Effector memory CD8-positive, alpha-beta T cell (primary cell): Measurements from ENCODE around the gene XIRP2.
"Not testable (repeated sequence)": the region's sequence is repeated elsewhere in the genome, so short reads cannot be mapped to it uniquely, and the experiment has no call there.

ENCODE experiments used
- ATAC-seq: fragments of 150-1000 bp; cut with Tn5 transposase; replicated peaks from 2 replicates; pipeline ENCODE4 v1.10.0; 2021; ENCODE audit warnings: mild to moderate bottlenecking, moderate library complexity
- DNase-seq, 3 experiments: peaks; one replicate each; pipeline ENCODE4 v3.0.0; 2021
- H3K27ac Mint-ChIP-seq, 2 donors: one replicate each; pipeline ENCODE4 v1.8.0; 2022; ENCODE audit warnings: mild to moderate bottlenecking in 2 of 2, mixed read lengths in 2 of 2, moderate library complexity in 2 of 2
- H3K27me3 Mint-ChIP-seq, 2 donors: one replicate each; pipeline ENCODE4 v1.8.0; 2022; ENCODE audit warnings: mixed read lengths in 2 of 2
- H3K36me3 Mint-ChIP-seq: one replicate; pipeline ENCODE4 v1.8.0; 2022; ENCODE audit warnings: mild to moderate bottlenecking, moderate library complexity, mixed read lengths; ENCODE audit not compliant: insufficient read depth
- H3K4me1 Mint-ChIP-seq, 2 donors: one replicate each; pipeline ENCODE4 v1.8.0; 2022; ENCODE audit warnings: low read depth in 2 of 2, mixed read lengths in 2 of 2
- H3K4me3 Mint-ChIP-seq, 2 donors: one replicate each; pipeline ENCODE4 v1.8.0; 2022; ENCODE audit warnings: mild to moderate bottlenecking in 2 of 2, mixed read lengths in 2 of 2, moderate library complexity in 2 of 2
- H3K9me3 Mint-ChIP-seq, 2 donors: one replicate each; pipeline ENCODE4 v1.8.0; 2022; ENCODE audit warnings: mixed read lengths in 2 of 2

The XIRP2 gene

DNA sequence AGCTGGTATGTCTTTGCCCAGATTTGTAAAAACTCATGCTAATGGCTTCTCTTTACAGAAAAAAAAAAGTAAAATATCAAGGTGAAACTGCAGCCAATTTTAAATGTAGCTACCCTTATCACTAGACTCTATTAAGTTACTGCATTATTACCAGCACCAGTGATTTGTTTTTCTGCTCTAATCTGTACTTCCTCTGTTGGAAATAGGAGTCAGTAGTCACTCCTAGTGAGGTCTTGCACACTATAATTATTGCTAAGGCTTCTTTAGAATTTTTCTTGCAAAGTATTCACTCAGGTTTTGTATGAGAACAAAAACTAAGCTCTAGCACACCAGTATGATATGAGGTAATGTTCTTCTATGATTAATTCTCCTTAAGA lies 215.5 kb downstream of the XIRP2 start:
- no peak for ATAC-seq

GRCh38 chr2:167104691-167105090 lies 216.4 kb downstream of the XIRP2 start:
- H3K4me3 Mint-ChIP-seq: no peak overlapping the region
- no peaks in the 10 kb centered on the region for H3K36me3 Mint-ChIP-seq
- no peak overlapping the region for H3K27ac Mint-ChIP-seq
- no peak for ATAC-seq
- H3K27me3 Mint-ChIP-seq: no peaks in the 10 kb centered on the region
- H3K9me3 Mint-ChIP-seq: peaks cover 5 to 7% of the 10 kb centered on the region in 2 donors
- DNase-seq: no peak
- no peaks in the 10 kb centered on the region for H3K4me1 Mint-ChIP-seq

More for the DNA sequence above, 215.5 kb downstream of the XIRP2 start:
- no peak for DNase-seq
- Mint-ChIP-seq H3K36me3 (no peaks in the 10 kb centered on the region), H3K9me3 (peaks cover 0 to 5% of the 10 kb centered on the region in 2 donors), H3K4me1 (no peaks in the 10 kb centered on the region), H3K27ac (no peak overlapping the region), H3K27me3 (no peaks in the 10 kb centered on the region), H3K4me3 (no peak overlapping the region)

GRCh38 chr2:167109682-167110081 lies 221.4 kb downstream of the XIRP2 start:
- not testable (repeated sequence) for H3K4me3 Mint-ChIP-seq, H3K4me1 Mint-ChIP-seq, H3K27ac Mint-ChIP-seq, H3K36me3 Mint-ChIP-seq, DNase-seq, ATAC-seq, H3K27me3 Mint-ChIP-seq
- H3K9me3 Mint-ChIP-seq: peaks cover 4 to 30% of the 10 kb centered on the region in 2 donors

DNA sequence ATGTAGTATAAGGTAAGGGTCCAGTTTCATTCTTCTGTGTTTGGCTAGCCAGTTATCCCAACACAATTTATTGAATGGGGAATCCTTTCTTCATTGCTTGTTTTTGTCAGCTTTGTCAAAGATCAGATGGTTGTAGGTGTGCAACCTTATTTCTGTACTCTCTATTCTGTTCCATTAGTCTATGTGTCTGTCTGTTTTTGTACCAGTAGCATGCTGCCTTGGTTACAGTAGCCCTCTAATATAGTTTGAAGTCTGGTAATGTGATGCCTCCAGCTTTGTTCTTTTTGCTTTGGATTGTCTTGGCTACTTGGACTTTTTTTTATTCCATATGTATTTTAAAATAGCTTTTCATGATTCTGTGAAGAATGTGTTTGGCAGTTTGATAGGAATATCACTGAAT lies 222.1 kb downstream of the XIRP2 start:
- peaks cover 3 to 30% of the 10 kb centered on the region in 2 donors for H3K9me3 Mint-ChIP-seq
- no peak overlapping the region for H3K4me3 Mint-ChIP-seq
- DNase-seq: no peak
- H3K4me1 Mint-ChIP-seq: no peaks in the 10 kb centered on the region
- H3K36me3 Mint-ChIP-seq: peaks cover 3% of the 10 kb centered on the region
- no peak for ATAC-seq
- no peak overlapping the region for H3K27ac Mint-ChIP-seq
- H3K27me3 Mint-ChIP-seq: no peaks in the 10 kb centered on the region

GRCh38 chr2:167114018-167114417 lies 225.7 kb downstream of the XIRP2 start:
- Mint-ChIP-seq H3K27me3 (no peaks in the 10 kb centered on the region), H3K4me3 (no peak overlapping the region), H3K9me3 (peaks cover 7 to 28% of the 10 kb centered on the region in 2 donors), H3K27ac (no peak overlapping the region), H3K36me3 (peaks cover 3% of the 10 kb centered on the region), H3K4me1 (no peaks in the 10 kb centered on the region)
- ATAC-seq (no peak), DNase-seq (no peak)

DNA sequence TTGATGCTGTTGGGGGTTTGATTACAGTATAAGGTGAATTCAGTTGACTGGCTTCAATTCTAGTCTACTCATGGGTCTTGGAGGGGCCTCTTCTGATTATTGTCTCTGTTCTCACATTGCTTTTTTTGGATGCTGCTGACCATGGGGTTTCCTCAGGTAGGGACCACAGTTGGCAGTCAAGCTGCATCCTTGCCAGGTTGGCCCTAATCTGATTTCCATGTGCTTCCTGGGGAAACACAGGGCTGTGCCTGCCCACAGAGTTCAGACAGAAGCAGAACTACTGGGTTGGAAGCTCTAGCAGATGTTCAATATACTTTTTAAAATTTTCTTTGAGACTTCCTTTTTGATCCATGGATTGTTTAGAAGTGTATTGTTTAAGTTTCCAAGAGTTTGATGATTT lies 227.3 kb downstream of the XIRP2 start:
- Mint-ChIP-seq H3K27ac (no peak overlapping the region), H3K9me3 (peaks cover 7 to 23% of the 10 kb centered on the region in 2 donors), H3K27me3 (no peaks in the 10 kb centered on the region), H3K4me1 (no peaks in the 10 kb centered on the region), H3K36me3 (no peaks in the 10 kb centered on the region), H3K4me3 (no peak overlapping the region)
- ATAC-seq (no peak), DNase-seq (no peak)

DNA sequence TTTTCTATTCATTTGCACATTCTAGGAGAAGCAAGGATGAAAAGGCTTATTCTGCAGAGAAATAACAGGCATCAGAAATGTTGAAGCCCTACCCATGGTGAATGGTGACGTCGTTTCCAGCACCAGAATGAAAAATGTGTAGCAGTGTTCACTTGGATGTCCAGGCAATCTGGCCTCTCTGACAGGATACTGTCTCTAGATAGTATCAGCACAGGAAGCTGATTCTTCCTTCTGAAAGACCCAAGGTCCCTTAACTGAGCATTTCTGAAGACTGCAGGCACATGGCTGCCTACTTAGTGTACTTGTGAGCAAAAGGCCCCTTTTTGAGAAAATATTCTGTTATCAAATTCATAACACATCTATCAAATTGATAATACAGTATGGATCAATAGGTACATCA lies 234.1 kb downstream of the XIRP2 start:
- Mint-ChIP-seq H3K27me3 (no peaks in the 10 kb centered on the region), H3K27ac (no peak overlapping the region), H3K4me1 (no peaks in the 10 kb centered on the region), H3K4me3 (no peak overlapping the region), H3K36me3 (no peaks in the 10 kb centered on the region), H3K9me3 (peaks cover 0 to 3% of the 10 kb centered on the region in 2 donors)
- ATAC-seq (no peak), DNase-seq (no peak)

DNA sequence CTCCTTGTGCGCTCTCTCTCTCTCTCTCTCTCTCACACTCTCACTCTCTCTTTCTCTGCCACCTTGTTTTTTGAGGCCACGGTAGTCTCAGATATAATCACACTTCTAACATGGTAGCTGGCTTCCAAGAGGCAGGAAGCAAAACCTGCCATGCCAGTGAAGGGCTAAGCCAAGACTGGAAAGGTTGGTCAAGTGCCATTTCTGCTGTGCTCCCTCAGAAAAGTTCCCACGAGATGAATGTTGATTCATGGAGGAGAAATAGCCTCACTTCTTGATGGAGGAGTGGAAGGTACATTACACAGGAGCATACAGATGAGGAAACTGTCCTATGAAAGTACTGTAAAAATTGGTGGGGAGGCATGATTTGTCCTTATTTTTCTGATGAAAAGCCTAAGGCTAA lies 237.9 kb downstream of the XIRP2 start:
- H3K9me3 Mint-ChIP-seq: no peaks in the 10 kb centered on the region
- no peak for ATAC-seq
- H3K4me1 Mint-ChIP-seq: no peaks in the 10 kb centered on the region
- H3K36me3 Mint-ChIP-seq: no peaks in the 10 kb centered on the region
- H3K27me3 Mint-ChIP-seq: no peaks in the 10 kb centered on the region
- H3K4me3 Mint-ChIP-seq: no peak overlapping the region
- no peak overlapping the region for H3K27ac Mint-ChIP-seq
- no peak for DNase-seq

DNA sequence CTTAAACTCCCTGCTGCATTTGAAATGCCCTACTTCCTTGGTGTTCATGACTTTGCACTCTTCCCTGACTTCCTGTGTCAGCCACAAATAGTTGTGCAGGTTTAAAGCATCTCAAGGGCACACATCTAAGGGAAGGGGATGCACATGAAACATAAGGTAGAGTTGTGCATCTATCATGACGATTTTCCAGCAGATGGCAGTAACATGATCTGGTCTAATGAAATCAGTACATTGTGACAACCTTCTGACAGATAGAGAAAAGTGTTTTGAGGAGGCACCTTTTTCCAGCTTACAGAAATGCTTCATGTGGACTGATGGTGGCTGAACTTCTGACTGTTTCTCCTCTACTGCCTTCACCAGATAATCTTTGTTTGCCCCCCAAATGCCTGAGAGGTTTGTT lies 238.9 kb downstream of the XIRP2 start:
- Mint-ChIP-seq H3K4me1 (no peaks in the 10 kb centered on the region), H3K4me3 (no peak overlapping the region), H3K27ac (no peak overlapping the region), H3K27me3 (no peaks in the 10 kb centered on the region), H3K9me3 (no peaks in the 10 kb centered on the region), H3K36me3 (no peaks in the 10 kb centered on the region)
- ATAC-seq: no peak
- no peak for DNase-seq

DNA sequence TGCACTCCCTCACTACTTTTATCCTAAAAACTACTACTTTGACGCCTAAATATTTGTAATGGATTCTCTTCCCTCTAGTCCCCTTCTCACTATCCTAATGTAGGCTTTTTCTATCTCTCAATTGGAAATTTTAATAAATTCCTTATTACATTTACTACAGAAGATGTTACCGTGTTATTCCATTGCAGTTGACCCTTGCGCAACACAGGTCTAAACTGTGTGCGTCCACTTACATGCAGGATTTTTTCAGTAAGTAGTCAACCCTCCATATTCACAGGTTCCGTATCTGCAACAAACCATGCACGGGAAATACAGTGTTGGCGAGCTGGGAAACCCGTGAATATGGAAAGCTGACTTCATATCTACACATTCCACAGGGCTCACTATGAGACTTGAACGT lies 239.8 kb downstream of the XIRP2 start:
- no peaks in the 10 kb centered on the region for H3K4me1 Mint-ChIP-seq

GRCh38 chr2:167132066-167132465 lies 243.8 kb downstream of the XIRP2 start:
- Mint-ChIP-seq H3K36me3 (no peaks in the 10 kb centered on the region), H3K4me3 (no peak overlapping the region), H3K4me1 (no peaks in the 10 kb centered on the region), H3K27ac (no peak overlapping the region), H3K27me3 (no peaks in the 10 kb centered on the region), H3K9me3 (no peaks in the 10 kb centered on the region)
- ATAC-seq: no peak
- DNase-seq: no peak

More for the DNA sequence above, 239.8 kb downstream of the XIRP2 start:
- ATAC-seq (no peak), DNase-seq (no peak)
- Mint-ChIP-seq H3K36me3 (no peaks in the 10 kb centered on the region), H3K9me3 (no peaks in the 10 kb centered on the region), H3K27me3 (no peaks in the 10 kb centered on the region), H3K4me3 (no peak overlapping the region), H3K27ac (no peak overlapping the region)

DNA sequence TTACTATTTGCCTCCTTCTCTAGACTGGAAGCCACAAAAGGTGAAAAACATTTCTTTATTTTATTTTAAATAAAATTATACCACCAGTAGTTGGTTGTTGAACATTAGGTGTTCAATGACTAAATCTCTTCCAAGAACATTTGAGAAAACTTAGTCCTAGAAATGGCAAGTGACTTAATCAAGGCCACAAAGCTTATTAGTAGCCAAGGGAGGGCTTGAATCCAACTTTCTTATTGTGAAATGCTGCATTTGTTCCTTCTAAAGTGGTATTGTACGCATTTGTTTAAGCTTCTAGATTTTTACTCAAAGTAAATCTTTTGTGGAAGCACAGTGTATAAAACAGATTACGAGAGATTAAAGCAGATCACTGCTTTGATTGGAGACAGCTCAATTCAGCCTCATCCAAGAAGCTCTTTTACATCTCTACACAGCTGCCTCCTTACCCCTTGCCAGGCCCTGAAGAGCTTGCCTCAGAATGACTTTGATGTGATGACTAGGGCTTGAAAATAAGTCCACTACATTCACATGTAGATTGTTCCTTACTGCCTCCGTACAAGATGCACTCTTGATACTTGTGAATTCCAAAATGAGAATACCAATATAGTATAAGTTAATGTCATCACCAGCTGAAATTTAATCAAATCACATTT lies 244.8 kb downstream of the XIRP2 start:
- DNase-seq (no peak), ATAC-seq (no peak)
- Mint-ChIP-seq H3K4me1 (no peaks in the 10 kb centered on the region), H3K27me3 (no peaks in the 10 kb centered on the region), H3K4me3 (no peak overlapping the region), H3K9me3 (no peaks in the 10 kb centered on the region), H3K27ac (no peak overlapping the region), H3K36me3 (no peaks in the 10 kb centered on the region)

GRCh38 chr2:167133614-167134013 lies 245.3 kb downstream of the XIRP2 start:
- H3K9me3 Mint-ChIP-seq: peaks cover 0 to 1% of the 10 kb centered on the region in 2 donors
- no peak overlapping the region for H3K4me3 Mint-ChIP-seq
- no peaks in the 10 kb centered on the region for H3K4me1 Mint-ChIP-seq
- H3K27ac Mint-ChIP-seq: no peak overlapping the region
- no peaks in the 10 kb centered on the region for H3K27me3 Mint-ChIP-seq
- ATAC-seq: no peak
- no peaks in the 10 kb centered on the region for H3K36me3 Mint-ChIP-seq
- DNase-seq: no peak

DNA sequence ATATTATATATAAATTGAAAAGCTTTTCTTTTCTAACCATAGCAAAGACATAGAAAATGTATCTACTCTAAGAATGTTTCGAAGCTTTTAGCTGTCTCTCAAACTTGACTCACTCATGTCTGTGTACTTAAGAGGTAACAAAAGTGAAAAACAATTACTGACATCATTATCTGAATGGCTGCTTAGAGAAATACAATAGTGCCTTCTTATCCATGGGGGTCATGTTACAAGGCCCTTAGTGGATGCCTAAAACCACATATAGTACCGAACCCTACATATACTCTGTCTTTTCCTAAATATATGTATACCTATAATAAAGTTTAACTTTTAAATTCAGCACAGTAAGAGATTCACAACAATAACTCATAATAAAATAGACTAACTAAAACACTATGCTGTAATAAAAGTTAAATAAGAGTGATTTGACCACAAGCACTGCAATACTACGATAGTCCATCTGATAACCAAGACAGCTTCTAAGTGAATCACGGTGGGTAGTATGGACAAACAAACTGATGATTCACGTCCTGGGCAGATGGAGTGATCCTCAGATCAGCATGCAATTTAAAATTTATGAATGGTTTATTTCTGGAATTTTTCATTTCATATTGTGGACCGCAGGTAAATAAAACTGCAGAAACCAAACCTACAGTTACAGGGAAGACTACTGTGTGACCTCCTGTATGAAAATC lies 246.2 kb downstream of the XIRP2 start:
- Mint-ChIP-seq H3K36me3 (no peaks in the 10 kb centered on the region), H3K4me3 (no peak overlapping the region), H3K4me1 (no peaks in the 10 kb centered on the region), H3K27ac (no peak overlapping the region), H3K9me3 (peaks cover 0 to 1% of the 10 kb centered on the region in 2 donors), H3K27me3 (no peaks in the 10 kb centered on the region)
- DNase-seq (no peak), ATAC-seq (no peak)
